HepG2 (cell line): Measurements from ENCODE around the gene CCDC30. TPM values are rescaled to one million over a fixed set of nuclear protein-coding genes. Genes with fewer than 3 reads are reported as not detected.
A peak's percentile ranks its signal among the peaks of the same experiment; 100 is the strongest.

Source experiments
- AGO2 ChIP-seq: fragments of 200-400 bp; formaldehyde crosslinking; optimal IDR thresholded peaks from 2 replicates; pipeline ENCODE3; 2017; ENCODE audit warnings: mild to moderate bottlenecking, low read depth, low read length, moderate library complexity
- KAT7 ChIP-seq: IDR thresholded peaks from 2 replicates; pipeline ENCODE4 v1.6.1; 2018; ENCODE audit warnings: borderline replicate concordance, missing compliant biosample characterization
- MXI1 ChIP-seq: IDR thresholded peaks from 3 replicates; pipeline ENCODE4 v1.6.1; 2012; ENCODE audit warnings: low read depth, low read length, inconsistent platforms, borderline replicate concordance
- NFKB2 ChIP-seq: sonication (generic); formaldehyde crosslinking; IDR thresholded peaks from 2 replicates; pipeline ENCODE4 v1.4.0; 2020; ENCODE audit warnings: missing genetic modification reagents, borderline replicate concordance
- PHF8 ChIP-seq: sonication (generic); formaldehyde crosslinking; IDR thresholded peaks from 2 replicates; pipeline ENCODE4 v1.5.0; 2020; ENCODE audit warnings: missing genetic modification reagents
- TP53 ChIP-seq: sonication (generic); formaldehyde crosslinking; conservative IDR thresholded peaks from 2 replicates; pipeline ENCODE4 v1.4.0; 2020; ENCODE audit warnings: missing genetic modification reagents
- ZBTB38 ChIP-seq: sonication (generic); formaldehyde crosslinking; IDR thresholded peaks from 2 replicates; pipeline ENCODE4 v1.5.1; 2020; ENCODE audit warnings: mild to moderate bottlenecking, missing genetic modification reagents
- polyA plus RNA-seq, 8 experiments: library from polyadenylated mRNA; depleted of rRNA in 3 of 8; stranded (reverse) in 7 of 8; unstranded in 1 of 8; fragments of >200 nt; fragmentation: Illumina TruSeq in 4 of 8; extraction: Trizol in 4 of 8; gene quantifications; 2 replicates each; pipeline versions ENCODE4 v1.2.1 to v1.2.3, GENCODE V29; 2011 to 2016; ENCODE audit warnings: low read depth in 4 of 8, missing spikeins in 1 of 8, mixed read lengths in 1 of 8; ENCODE audit not compliant: insufficient read depth in 1 of 8
- total RNA-seq, 5 experiments: library from RNA; depleted of rRNA; stranded (reverse); fragments of >200 nt; fragmentation: Illumina TruSeq; extraction: Trizol; gene quantifications; 2 replicates each; pipeline ENCODE4 v1.2.3, GENCODE V29; 2016; ENCODE audit warnings: low read depth in 1 of 5
- TF ChIP-seq, protein P1 (sequence below): sonication (generic); formaldehyde crosslinking; IDR thresholded peaks from 2 replicates; pipeline ENCODE4 v1.4.0; 2020; ENCODE audit warnings: mild to moderate bottlenecking, missing genetic modification reagents
- TF ChIP-seq, protein P2 (sequence below): sonication (generic); formaldehyde crosslinking; IDR thresholded peaks from 2 replicates; pipeline ENCODE4 v1.5.0; 2020; ENCODE audit warnings: mild to moderate bottlenecking, missing genetic modification reagents, moderate library complexity
- TF ChIP-seq, protein P3 (sequence below): IDR thresholded peaks from 2 replicates; pipeline ENCODE4 v1.6.1; 2016; ENCODE audit warnings: low read depth, borderline replicate concordance
- TF ChIP-seq, protein P4 (sequence below): sonication (generic); formaldehyde crosslinking; conservative IDR thresholded peaks from 2 replicates; pipeline ENCODE4 v1.4.0; 2020; ENCODE audit warnings: missing genetic modification reagents
- TF ChIP-seq, protein P5 (sequence below): IDR thresholded peaks from 2 replicates; pipeline ENCODE4 v1.6.1; 2016; ENCODE audit warnings: mild to moderate bottlenecking
- TF ChIP-seq, protein P6 (sequence below): sonication (generic); formaldehyde crosslinking; IDR thresholded peaks from 2 replicates; pipeline ENCODE4 v1.5.1; 2020; ENCODE audit warnings: missing genetic modification reagents, mild to moderate bottlenecking, borderline replicate concordance
- TF ChIP-seq, protein P7 (sequence below): sonication (generic); formaldehyde crosslinking; IDR thresholded peaks from 2 replicates; pipeline ENCODE4 v1.4.0; 2020; ENCODE audit warnings: mild to moderate bottlenecking, missing genetic modification reagents
- TF ChIP-seq, protein P8 (sequence below): sonication (generic); formaldehyde crosslinking; IDR thresholded peaks from 2 replicates; pipeline ENCODE4 v1.5.0; 2020; ENCODE audit warnings: missing genetic modification reagents

The CCDC30 gene
- total and polyA plus RNA-seq, 2 of the 13 experiments (the other 11 are each of a cell fraction or from before 2014, with no cell fraction given): 0.25 to 0.77 TPM

DNA sequence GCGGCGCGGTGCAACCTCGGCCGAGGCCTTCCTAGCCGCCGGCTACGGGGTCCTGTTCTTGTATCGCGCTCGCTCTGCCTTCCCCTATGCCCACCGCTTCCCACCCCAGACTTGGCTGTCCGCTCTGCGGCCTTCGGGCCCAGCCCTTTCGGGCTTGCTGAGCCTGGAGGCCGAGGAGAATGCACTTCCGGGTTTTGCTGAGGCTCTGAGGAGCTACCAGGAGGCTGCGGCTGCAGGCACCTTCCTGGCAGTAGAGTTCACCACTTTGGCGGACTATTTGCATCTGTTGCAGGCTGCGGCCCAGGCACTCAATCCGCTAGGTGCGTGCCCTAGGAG is 6.4 kb upstream of the CCDC30 start (continued):
- TF ChIP-seq, protein P1, sequence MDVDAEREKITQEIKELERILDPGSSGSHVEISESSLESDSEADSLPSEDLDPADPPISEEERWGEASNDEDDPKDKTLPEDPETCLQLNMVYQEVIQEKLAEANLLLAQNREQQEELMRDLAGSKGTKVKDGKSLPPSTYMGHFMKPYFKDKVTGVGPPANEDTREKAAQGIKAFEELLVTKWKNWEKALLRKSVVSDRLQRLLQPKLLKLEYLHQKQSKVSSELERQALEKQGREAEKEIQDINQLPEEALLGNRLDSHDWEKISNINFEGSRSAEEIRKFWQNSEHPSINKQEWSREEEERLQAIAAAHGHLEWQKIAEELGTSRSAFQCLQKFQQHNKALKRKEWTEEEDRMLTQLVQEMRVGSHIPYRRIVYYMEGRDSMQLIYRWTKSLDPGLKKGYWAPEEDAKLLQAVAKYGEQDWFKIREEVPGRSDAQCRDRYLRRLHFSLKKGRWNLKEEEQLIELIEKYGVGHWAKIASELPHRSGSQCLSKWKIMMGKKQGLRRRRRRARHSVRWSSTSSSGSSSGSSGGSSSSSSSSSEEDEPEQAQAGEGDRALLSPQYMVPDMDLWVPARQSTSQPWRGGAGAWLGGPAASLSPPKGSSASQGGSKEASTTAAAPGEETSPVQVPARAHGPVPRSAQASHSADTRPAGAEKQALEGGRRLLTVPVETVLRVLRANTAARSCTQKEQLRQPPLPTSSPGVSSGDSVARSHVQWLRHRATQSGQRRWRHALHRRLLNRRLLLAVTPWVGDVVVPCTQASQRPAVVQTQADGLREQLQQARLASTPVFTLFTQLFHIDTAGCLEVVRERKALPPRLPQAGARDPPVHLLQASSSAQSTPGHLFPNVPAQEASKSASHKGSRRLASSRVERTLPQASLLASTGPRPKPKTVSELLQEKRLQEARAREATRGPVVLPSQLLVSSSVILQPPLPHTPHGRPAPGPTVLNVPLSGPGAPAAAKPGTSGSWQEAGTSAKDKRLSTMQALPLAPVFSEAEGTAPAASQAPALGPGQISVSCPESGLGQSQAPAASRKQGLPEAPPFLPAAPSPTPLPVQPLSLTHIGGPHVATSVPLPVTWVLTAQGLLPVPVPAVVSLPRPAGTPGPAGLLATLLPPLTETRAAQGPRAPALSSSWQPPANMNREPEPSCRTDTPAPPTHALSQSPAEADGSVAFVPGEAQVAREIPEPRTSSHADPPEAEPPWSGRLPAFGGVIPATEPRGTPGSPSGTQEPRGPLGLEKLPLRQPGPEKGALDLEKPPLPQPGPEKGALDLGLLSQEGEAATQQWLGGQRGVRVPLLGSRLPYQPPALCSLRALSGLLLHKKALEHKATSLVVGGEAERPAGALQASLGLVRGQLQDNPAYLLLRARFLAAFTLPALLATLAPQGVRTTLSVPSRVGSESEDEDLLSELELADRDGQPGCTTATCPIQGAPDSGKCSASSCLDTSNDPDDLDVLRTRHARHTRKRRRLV (CRISPR knock-in tag): peak; percentile 77
- TF ChIP-seq, protein P2, sequence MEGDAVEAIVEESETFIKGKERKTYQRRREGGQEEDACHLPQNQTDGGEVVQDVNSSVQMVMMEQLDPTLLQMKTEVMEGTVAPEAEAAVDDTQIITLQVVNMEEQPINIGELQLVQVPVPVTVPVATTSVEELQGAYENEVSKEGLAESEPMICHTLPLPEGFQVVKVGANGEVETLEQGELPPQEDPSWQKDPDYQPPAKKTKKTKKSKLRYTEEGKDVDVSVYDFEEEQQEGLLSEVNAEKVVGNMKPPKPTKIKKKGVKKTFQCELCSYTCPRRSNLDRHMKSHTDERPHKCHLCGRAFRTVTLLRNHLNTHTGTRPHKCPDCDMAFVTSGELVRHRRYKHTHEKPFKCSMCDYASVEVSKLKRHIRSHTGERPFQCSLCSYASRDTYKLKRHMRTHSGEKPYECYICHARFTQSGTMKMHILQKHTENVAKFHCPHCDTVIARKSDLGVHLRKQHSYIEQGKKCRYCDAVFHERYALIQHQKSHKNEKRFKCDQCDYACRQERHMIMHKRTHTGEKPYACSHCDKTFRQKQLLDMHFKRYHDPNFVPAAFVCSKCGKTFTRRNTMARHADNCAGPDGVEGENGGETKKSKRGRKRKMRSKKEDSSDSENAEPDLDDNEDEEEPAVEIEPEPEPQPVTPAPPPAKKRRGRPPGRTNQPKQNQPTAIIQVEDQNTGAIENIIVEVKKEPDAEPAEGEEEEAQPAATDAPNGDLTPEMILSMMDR (CRISPR knock-in tag): no peak
- TF ChIP-seq, protein P3, sequence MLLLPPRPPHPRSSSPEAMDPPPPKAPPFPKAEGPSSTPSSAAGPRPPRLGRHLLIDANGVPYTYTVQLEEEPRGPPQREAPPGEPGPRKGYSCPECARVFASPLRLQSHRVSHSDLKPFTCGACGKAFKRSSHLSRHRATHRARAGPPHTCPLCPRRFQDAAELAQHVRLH (CRISPR knock-in tag): no peak
- TF ChIP-seq PHF8 (CRISPR knock-in tag): peak; percentile 77
- TF ChIP-seq MXI1: 0 out of 3 replicates have a peak, but pooled peaks have one; percentile 19
- TF ChIP-seq, protein P4, sequence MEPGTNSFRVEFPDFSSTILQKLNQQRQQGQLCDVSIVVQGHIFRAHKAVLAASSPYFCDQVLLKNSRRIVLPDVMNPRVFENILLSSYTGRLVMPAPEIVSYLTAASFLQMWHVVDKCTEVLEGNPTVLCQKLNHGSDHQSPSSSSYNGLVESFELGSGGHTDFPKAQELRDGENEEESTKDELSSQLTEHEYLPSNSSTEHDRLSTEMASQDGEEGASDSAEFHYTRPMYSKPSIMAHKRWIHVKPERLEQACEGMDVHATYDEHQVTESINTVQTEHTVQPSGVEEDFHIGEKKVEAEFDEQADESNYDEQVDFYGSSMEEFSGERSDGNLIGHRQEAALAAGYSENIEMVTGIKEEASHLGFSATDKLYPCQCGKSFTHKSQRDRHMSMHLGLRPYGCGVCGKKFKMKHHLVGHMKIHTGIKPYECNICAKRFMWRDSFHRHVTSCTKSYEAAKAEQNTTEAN: no peak
- TF ChIP-seq, protein P5, sequence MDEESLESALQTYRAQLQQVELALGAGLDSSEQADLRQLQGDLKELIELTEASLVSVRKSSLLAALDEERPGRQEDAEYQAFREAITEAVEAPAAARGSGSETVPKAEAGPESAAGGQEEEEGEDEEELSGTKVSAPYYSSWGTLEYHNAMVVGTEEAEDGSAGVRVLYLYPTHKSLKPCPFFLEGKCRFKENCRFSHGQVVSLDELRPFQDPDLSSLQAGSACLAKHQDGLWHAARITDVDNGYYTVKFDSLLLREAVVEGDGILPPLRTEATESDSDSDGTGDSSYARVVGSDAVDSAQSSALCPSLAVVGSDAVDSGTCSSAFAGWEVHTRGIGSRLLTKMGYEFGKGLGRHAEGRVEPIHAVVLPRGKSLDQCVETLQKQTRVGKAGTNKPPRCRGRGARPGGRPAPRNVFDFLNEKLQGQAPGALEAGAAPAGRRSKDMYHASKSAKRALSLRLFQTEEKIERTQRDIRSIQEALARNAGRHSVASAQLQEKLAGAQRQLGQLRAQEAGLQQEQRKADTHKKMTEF (CRISPR knock-in tag): peak; percentile 82
- TF ChIP-seq, protein P6, sequence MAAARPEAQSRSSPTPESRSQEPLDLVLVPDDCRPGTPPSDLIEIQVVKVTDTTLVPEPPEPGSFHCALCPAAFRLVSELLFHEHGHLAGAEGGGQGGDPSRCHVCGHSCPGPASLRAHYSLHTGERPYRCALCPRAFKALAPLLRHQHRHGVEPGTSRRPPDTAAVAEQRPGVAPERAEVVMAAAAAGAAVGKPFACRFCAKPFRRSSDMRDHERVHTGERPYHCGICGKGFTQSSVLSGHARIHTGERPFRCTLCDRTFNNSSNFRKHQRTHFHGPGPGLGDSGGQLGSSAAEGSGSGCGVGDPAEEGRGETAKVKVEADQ (CRISPR knock-in tag): no peak
- TF ChIP-seq, protein P7, sequence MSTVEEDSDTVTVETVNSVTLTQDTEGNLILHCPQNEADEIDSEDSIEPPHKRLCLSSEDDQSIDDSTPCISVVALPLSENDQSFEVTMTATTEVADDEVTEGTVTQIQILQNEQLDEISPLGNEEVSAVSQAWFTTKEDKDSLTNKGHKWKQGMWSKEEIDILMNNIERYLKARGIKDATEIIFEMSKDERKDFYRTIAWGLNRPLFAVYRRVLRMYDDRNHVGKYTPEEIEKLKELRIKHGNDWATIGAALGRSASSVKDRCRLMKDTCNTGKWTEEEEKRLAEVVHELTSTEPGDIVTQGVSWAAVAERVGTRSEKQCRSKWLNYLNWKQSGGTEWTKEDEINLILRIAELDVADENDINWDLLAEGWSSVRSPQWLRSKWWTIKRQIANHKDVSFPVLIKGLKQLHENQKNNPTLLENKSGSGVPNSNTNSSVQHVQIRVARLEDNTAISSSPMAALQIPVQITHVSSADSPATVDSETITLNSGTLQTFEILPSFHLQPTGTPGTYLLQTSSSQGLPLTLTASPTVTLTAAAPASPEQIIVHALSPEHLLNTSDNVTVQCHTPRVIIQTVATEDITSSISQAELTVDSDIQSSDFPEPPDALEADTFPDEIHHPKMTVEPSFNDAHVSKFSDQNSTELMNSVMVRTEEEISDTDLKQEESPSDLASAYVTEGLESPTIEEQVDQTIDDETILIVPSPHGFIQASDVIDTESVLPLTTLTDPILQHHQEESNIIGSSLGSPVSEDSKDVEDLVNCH (CRISPR knock-in tag): no peak
- no peak for TF ChIP-seq KAT7 (CRISPR knock-in tag)
- TF ChIP-seq, protein P8, sequence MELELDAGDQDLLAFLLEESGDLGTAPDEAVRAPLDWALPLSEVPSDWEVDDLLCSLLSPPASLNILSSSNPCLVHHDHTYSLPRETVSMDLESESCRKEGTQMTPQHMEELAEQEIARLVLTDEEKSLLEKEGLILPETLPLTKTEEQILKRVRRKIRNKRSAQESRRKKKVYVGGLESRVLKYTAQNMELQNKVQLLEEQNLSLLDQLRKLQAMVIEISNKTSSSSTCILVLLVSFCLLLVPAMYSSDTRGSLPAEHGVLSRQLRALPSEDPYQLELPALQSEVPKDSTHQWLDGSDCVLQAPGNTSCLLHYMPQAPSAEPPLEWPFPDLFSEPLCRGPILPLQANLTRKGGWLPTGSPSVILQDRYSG (CRISPR knock-in tag): no peak
- peak; percentile 82 for TF ChIP-seq AGO2
- no peak for TF ChIP-seq ZBTB38 (CRISPR knock-in tag)
- TF ChIP-seq TP53 (CRISPR knock-in tag): no peak
- no peak for TF ChIP-seq NFKB2 (CRISPR knock-in tag)
